Loucy (cell line): Measurements from ENCODE around the gene CHIT1.

Experiments
- EZH2phosphoT487 ChIP-seq: fragments of 200-600 bp; IDR thresholded peaks from 2 replicates; pipeline ENCODE4 v1.6.1; 2018; ENCODE audit warnings: antibody characterized with exemption, mild to moderate bottlenecking, moderate library complexity, borderline replicate concordance
- TF ChIP-seq, protein P1 (sequence below): fragments of 200-600 bp; sonication (generic); conservative IDR thresholded peaks from 2 replicates; pipeline ENCODE4 v1.5.1; 2014; ENCODE audit warnings: mild to moderate bottlenecking, antibody characterized with exemption, low read length

DNA sequence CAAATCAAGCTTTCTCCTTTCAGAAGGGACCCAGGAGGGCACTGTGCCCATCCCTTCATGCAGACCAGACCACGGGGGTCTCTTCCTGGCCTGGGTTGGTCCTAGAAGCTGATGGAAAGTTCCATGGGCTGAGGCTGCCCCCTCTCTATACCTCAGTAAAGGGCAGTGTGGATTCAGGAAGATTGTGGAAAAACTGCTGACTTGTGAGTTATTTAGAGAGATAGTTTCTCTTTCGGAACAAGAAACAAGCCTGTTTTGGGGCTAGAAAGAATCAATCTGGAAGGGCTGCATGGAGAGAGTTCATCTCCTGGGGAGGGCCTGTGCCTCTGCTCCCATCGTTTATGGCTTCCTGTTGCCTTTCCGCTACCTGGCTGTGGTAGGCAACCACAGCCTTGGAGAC, 803 bp downstream of the CHIT1 start:
- TF ChIP-seq, protein P1, sequence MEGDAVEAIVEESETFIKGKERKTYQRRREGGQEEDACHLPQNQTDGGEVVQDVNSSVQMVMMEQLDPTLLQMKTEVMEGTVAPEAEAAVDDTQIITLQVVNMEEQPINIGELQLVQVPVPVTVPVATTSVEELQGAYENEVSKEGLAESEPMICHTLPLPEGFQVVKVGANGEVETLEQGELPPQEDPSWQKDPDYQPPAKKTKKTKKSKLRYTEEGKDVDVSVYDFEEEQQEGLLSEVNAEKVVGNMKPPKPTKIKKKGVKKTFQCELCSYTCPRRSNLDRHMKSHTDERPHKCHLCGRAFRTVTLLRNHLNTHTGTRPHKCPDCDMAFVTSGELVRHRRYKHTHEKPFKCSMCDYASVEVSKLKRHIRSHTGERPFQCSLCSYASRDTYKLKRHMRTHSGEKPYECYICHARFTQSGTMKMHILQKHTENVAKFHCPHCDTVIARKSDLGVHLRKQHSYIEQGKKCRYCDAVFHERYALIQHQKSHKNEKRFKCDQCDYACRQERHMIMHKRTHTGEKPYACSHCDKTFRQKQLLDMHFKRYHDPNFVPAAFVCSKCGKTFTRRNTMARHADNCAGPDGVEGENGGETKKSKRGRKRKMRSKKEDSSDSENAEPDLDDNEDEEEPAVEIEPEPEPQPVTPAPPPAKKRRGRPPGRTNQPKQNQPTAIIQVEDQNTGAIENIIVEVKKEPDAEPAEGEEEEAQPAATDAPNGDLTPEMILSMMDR = no peak
- TF ChIP-seq EZH2phosphoT487 = no peak
